Esophagus (tissue), 2 donors: ENCODE results near the gene EIF6. TPM values are rescaled to one million over a fixed set of nuclear protein-coding genes. Genes with fewer than 3 reads are reported as not detected.

Experiments
- H3K27ac ChIP-seq, 2 donors: one replicate each; pipeline ENCODE4 v1.5.1; 2013; ENCODE audit warnings: low read depth in 2 of 2, mild to moderate bottlenecking in 2 of 2, inconsistent platforms in 1 of 2, low read length in 1 of 2, moderate library complexity in 1 of 2
- H3K27me3 ChIP-seq, 2 donors: one replicate each; pipeline ENCODE4 v1.6.1; 2013; ENCODE audit warnings: low read length in 2 of 2, control low read depth in 1 of 2, mild to moderate bottlenecking in 1 of 2; ENCODE audit not compliant: insufficient read depth in 2 of 2, control insufficient read depth in 1 of 2
- H3K36me3 ChIP-seq, 2 donors: one replicate each; pipeline ENCODE4 v1.6.1; 2013; ENCODE audit warnings: low read length in 1 of 2; ENCODE audit not compliant: control insufficient read depth in 2 of 2, insufficient read depth in 2 of 2
- H3K4me1 ChIP-seq, 2 donors: one replicate each; pipeline ENCODE4 v1.6.1; 2013; ENCODE audit warnings: low read length in 1 of 2; ENCODE audit not compliant: control insufficient read depth in 2 of 2, insufficient read depth in 2 of 2
- H3K4me3 ChIP-seq, 2 donors: one replicate each; pipeline ENCODE4 v1.5.1; 2013; ENCODE audit warnings: low read length in 2 of 2, mild to moderate bottlenecking in 2 of 2, low read depth in 1 of 2, moderate library complexity in 1 of 2
- H3K9me3 ChIP-seq, 2 donors: one replicate each; pipeline ENCODE4 v1.6.1; 2013; ENCODE audit warnings: mild to moderate bottlenecking in 2 of 2, low read depth in 1 of 2, low read length in 1 of 2, moderate library complexity in 1 of 2; ENCODE audit not compliant: control insufficient read depth in 2 of 2, insufficient read depth in 1 of 2
- WGBS, 2 donors: extraction: QIAGEN DNeasy Blood & Tissue Kit; methylation state at CpG; one replicate each; pipeline ENCODE4 v1.1.7; 2013; 5-methylcytosine and 5-hydroxymethylcytosine counted together
- polyA plus RNA-seq, 2 donors: library from polyadenylated mRNA; stranded (reverse); fragments of 200-250 nt; gene quantifications; one replicate each; pipeline ENCODE4 v1.2.3, GENCODE V29; 2013
- donor health status: healthy with polysubstance abuse.
- donor health status: Bipolar disorder and iron deficiency.

Gene EIF6
- polyA plus RNA-seq, 2 donors: 186 to 315 TPM

GRCh38 chr20:35290186-35290886 is 5.8 kb upstream of the EIF6 start:
- Histone ChIP-seq H3K36me3 (peaks cover 0 to 14% of the 10 kb centered on the region in 2 donors), H3K27ac (peak overlapping the region in 1 of 2 donors; percentile 56), H3K4me3 (peak overlapping the region; percentile 15 to 33), H3K27me3 (no peaks in the 10 kb centered on the region), H3K4me1 (peaks cover under 1 to 9% of the 10 kb centered on the region in 2 donors), H3K9me3 (no peaks in the 10 kb centered on the region)
- WGBS, 2 donors: 48 to 55% methylated on average over 7 of the region's 7 CpGs

DNA sequence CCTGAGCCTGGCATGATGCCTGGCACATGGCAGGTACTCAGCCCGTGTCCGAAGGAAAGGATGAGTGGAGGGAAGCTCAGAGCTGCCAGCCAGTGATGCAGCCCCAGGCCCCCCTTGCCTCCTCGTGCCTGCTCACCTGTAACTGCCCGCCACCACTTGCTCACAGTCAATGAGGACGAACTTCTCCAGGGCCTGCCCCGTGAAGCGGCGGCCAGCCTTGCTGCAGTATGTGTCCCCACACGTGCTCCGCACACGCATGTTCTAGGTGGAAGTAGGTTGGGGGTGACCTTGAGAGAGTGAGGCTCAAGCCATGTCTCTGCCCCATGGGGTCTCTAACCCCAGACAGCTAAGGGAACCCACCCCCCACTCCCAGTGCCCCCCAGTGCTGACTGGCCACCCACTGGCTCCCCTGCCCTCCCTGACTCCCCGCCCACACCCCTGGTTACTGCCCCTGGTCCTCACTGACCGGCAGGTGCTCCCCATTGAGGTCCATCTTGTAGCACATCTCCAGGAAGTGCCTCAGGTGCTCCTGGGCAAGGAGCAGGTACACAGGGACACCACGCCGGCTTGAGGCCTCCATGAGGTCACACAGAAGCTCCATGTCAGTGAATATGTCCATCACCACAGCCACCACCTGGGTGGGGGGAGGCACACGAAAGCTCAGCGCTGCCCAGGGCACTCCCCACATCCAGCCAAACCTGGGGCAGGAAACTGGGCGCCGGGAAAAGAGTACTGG is 3.9 kb upstream of the EIF6 start:
- Histone ChIP-seq H3K4me3 (no peak overlapping the region), H3K27me3 (no peaks in the 10 kb centered on the region), H3K27ac (no peak overlapping the region), H3K9me3 (no peaks in the 10 kb centered on the region), H3K4me1 (peaks cover 3 to 9% of the 10 kb centered on the region in 2 donors), H3K36me3 (peaks cover 0 to 14% of the 10 kb centered on the region in 2 donors)
- 81 to 85% methylated on average over 19 of the region's 19 CpGs for WGBS, 2 donors

GRCh38 chr20:35287509-35288324 is 3.1 kb upstream of the EIF6 start:
- Histone ChIP-seq H3K4me3 (no peak overlapping the region), H3K27ac (no peak overlapping the region), H3K36me3 (peaks cover 0 to 14% of the 10 kb centered on the region in 2 donors), H3K9me3 (no peaks in the 10 kb centered on the region), H3K27me3 (no peaks in the 10 kb centered on the region), H3K4me1 (peaks cover 3 to 6% of the 10 kb centered on the region in 2 donors)
- WGBS, 2 donors: 87 to 88% methylated on average over 28 of the region's 28 CpGs

- Histone ChIP-seq H3K4me1 (peaks cover 3 to 4% of the 10 kb centered on the region in 2 donors), H3K27me3 (no peaks in the 10 kb centered on the region), H3K27ac (no peak overlapping the region), H3K9me3 (no peaks in the 10 kb centered on the region), H3K36me3 (peaks cover 0 to 14% of the 10 kb centered on the region in 2 donors), H3K4me3 (no peak overlapping the region)
- WGBS, 2 donors: 89% methylated on average over 17 of the region's 17 CpGs
Observed at GRCh38 chr20:35286899-35287508, 2.4 kb upstream of the EIF6 start.

DNA sequence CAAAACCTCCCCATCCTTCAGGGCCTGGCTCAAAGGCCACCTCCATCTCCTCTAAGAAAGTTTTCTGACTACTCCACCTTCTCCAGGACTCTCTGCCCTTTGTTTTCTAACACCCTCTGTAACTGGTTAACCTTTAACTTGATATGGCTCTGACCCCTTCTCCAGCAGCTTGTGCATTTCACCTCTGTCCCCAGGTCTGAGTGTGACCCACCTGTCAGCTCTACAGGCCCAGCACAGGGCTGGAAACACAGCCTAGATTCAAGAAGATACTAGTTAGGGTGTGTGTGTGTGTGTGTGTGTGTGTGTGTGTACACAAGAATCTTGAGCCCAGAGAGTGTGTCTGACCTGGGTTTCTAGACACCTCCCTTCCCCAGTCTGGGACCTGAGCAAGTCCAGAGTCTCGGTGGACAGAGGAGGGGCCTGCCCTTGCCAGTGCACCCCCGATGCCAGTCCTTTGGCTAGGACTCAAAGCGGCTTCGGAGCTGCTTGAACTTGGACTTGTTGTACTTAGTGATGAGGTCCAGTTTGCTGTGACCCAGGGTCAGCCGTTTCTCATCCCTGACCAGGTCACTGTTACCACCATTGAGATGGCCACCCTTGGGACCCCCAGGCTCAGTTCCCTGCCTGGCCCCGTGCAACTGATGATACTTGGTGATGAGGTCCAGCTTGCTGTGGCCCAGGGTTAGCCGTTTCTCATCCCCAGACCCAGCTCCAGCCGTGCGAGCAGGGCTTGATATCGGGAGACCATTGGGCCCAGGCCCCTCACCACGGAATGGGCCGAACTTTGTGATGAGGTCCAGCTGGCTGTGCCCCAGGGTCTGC is 1.7 kb upstream of the EIF6 start:
- H3K27me3 ChIP-seq: no peaks in the 10 kb centered on the region
- H3K27ac ChIP-seq: peak overlapping the region in 1 of 2 donors; percentile 40
- peaks cover 4 to 6% of the 10 kb centered on the region in 2 donors for H3K4me1 ChIP-seq
- peaks cover 0 to 14% of the 10 kb centered on the region in 2 donors for H3K36me3 ChIP-seq
- no peaks in the 10 kb centered on the region for H3K9me3 ChIP-seq
- no peak overlapping the region for H3K4me3 ChIP-seq
- 82 to 88% methylated on average over 12 of the region's 12 CpGs for WGBS, 2 donors

DNA sequence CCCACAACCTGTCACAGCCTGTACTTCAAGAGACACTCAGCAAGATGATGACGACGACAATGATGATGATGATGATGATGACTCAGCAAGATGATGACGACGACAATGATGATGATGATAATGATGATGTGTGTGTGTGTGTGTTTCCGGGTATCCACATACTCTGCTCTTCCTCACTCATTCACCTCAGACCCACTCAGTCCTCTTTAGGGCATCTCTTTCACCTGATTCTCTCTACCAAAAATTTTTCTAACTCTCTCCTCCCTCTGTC is 1.2 kb upstream of the EIF6 start:
- Histone ChIP-seq H3K27me3 (no peaks in the 10 kb centered on the region), H3K9me3 (no peaks in the 10 kb centered on the region), H3K36me3 (peaks cover 0 to 14% of the 10 kb centered on the region in 2 donors), H3K4me3 (no peak overlapping the region), H3K27ac (peak overlapping the region in 1 of 2 donors; percentile 98), H3K4me1 (peaks cover 4 to 6% of the 10 kb centered on the region in 2 donors)
- WGBS, 2 donors: 50 to 58% methylated on average over 5 of the region's 5 CpGs

GRCh38 chr20:35284992-35285805 is 627 bp upstream of the EIF6 start:
- WGBS, 2 donors: 35 to 45% methylated on average over 19 of the region's 19 CpGs
- no peaks in the 10 kb centered on the region for H3K9me3 ChIP-seq
- H3K27me3 ChIP-seq: no peaks in the 10 kb centered on the region
- peaks cover 2 to 18% of the 10 kb centered on the region in 2 donors for H3K36me3 ChIP-seq
- H3K27ac ChIP-seq: peak overlapping the region; percentile 97 to 98
- peak overlapping the region; percentile 91 to 94 for H3K4me3 ChIP-seq
- peaks cover 6 to 7% of the 10 kb centered on the region in 2 donors for H3K4me1 ChIP-seq

GRCh38 chr20:35283441-35284266 is 918 bp downstream of the EIF6 start:
- WGBS, 2 donors: 14 to 16% methylated on average over 24 of the region's 24 CpGs
- no peaks in the 10 kb centered on the region for H3K9me3 ChIP-seq
- H3K4me3 ChIP-seq: peak overlapping the region; percentile 91 to 94
- H3K4me1 ChIP-seq: peaks cover 3 to 6% of the 10 kb centered on the region in 2 donors
- peaks cover 10 to 34% of the 10 kb centered on the region in 2 donors for H3K36me3 ChIP-seq
- H3K27ac ChIP-seq: peak overlapping the region; percentile 97 to 98
- H3K27me3 ChIP-seq: no peaks in the 10 kb centered on the region
